Lung microvascular endothelial cell (primary cell): Measurements from ENCODE around the gene CDKN3. TPM values are rescaled to one million over a fixed set of nuclear protein-coding genes. Genes with fewer than 3 reads are reported as not detected.
A peak's percentile ranks its signal among the peaks of the same experiment; 100 is the strongest.

Source experiments
- DNase-seq, 2 donors: peaks; one replicate each; pipeline versions ENCODE4 v3.0.0 to v3.0.0-alpha.2; 2010; ENCODE audit warnings: low read depth in 2 of 2
- total RNA-seq: library from RNA; depleted of rRNA; stranded (reverse); fragments of >200 nt; gene quantifications from 2 replicates; pipeline ENCODE4 v1.2.1, GENCODE V29; 2014

Gene CDKN3
- total RNA-seq: 10.1 and 28.5 TPM in 2 replicates

GRCh38 chr14:54396493-54397335 is at the start of gene CDKN3:
Gene CDKN3 (plus strand): TSS chr14:54397007. CDS start chr14:54397069, 62 bp downstream.
- peak; percentile 99 to 100 for DNase-seq

GRCh38 chr14:54347044-54347443 is 49.8 kb upstream of the CDKN3 start:
- no peak for DNase-seq

GRCh38 chr14:54348001-54348611 is 48.7 kb upstream of the CDKN3 start:
- DNase-seq: peak; percentile 50 to 74

GRCh38 chr14:54348923-54349620 is 47.7 kb upstream of the CDKN3 start:
- no peak for DNase-seq

GRCh38 chr14:54349713-54350112 is 47.1 kb upstream of the CDKN3 start:
- DNase-seq: no peak

GRCh38 chr14:54350203-54350602 is 46.6 kb upstream of the CDKN3 start:
- DNase-seq: peak in 1 of 2 donors; percentile 27

GRCh38 chr14:54353266-54353665 is 43.5 kb upstream of the CDKN3 start:
- no peak for DNase-seq

- no peak for DNase-seq
Observed at GRCh38 chr14:54353694-54354093, 43.1 kb upstream of the CDKN3 start.

GRCh38 chr14:54354096-54354495 is 42.7 kb upstream of the CDKN3 start:
- DNase-seq: no peak

- no peak for DNase-seq
Observed at GRCh38 chr14:54354968-54355641, 41.7 kb upstream of the CDKN3 start.

GRCh38 chr14:54355698-54356097 is 41.1 kb upstream of the CDKN3 start:
- DNase-seq: no peak

GRCh38 chr14:54356172-54356571 is 40.6 kb upstream of the CDKN3 start:
- DNase-seq: no peak

- no peak for DNase-seq
Observed at GRCh38 chr14:54360667-54361066, 36.1 kb upstream of the CDKN3 start.

- no peak for DNase-seq
Observed at GRCh38 chr14:54362089-54362504, 34.7 kb upstream of the CDKN3 start.

- peak in 1 of 2 donors; percentile 30 for DNase-seq
Observed at GRCh38 chr14:54362759-54363437, 33.9 kb upstream of the CDKN3 start.

- DNase-seq: peak; percentile 70 to 86
Observed at GRCh38 chr14:54364555-54365415, 32.0 kb upstream of the CDKN3 start.

- peak; percentile 42 to 71 for DNase-seq
Observed at GRCh38 chr14:54366736-54367735, 29.8 kb upstream of the CDKN3 start.

- DNase-seq: no peak
Observed at GRCh38 chr14:54368291-54368690, 28.5 kb upstream of the CDKN3 start.

- no peak for DNase-seq
Observed at GRCh38 chr14:54369343-54369742, 27.5 kb upstream of the CDKN3 start.
